DMS153 (cell line): ENCODE data around the gene DNA2.
A peak's percentile ranks its signal among the peaks of the same experiment; 100 is the strongest.
"Not testable (repeated sequence)": the region's sequence is repeated elsewhere in the genome, so short reads cannot be mapped to it uniquely, and the experiment has no call there.

Experiments used
- DNase-seq: peaks from one replicate; lab custom pipeline; 2025; lab: John Stamatoyannopoulos, UW

The DNA2 gene

GRCh38 chr10:68471586-68472408 is at the start of gene DNA2:
DNA2 (minus strand) TSS chr10:68471973; CDS start chr10:68471864, 109 bp downstream.
- DNase-seq, result peak; percentile 68

GRCh38 chr10:68518609-68519008 is 46.8 kb upstream of the DNA2 start:
- not testable (repeated sequence) for DNase-seq

- no peak for DNase-seq
Observed at GRCh38 chr10:68517188-68517587, 45.4 kb upstream of the DNA2 start.

- no peak for DNase-seq
Observed at GRCh38 chr10:68516766-68517165, 45.0 kb upstream of the DNA2 start.

GRCh38 chr10:68516216-68516615 is 44.4 kb upstream of the DNA2 start:
- DNase-seq, result not testable (repeated sequence)

- DNase-seq, result no peak
Observed at GRCh38 chr10:68508090-68508489, 36.3 kb upstream of the DNA2 start.

- DNase-seq, result no peak
Observed at GRCh38 chr10:68506411-68506810, 34.6 kb upstream of the DNA2 start.

- no peak for DNase-seq
Observed at GRCh38 chr10:68502846-68503245, 31.1 kb upstream of the DNA2 start.

- DNase-seq, result no peak
Observed at GRCh38 chr10:68501691-68502090, 29.9 kb upstream of the DNA2 start.

- DNase-seq, result no peak
Observed at GRCh38 chr10:68499544-68499943, 27.8 kb upstream of the DNA2 start.

- DNase-seq, result no peak
Observed at GRCh38 chr10:68496072-68496471, 24.3 kb upstream of the DNA2 start.

GRCh38 chr10:68492118-68492517 is 20.3 kb upstream of the DNA2 start:
- DNase-seq, result no peak

GRCh38 chr10:68489919-68490318 is 18.1 kb upstream of the DNA2 start:
- no peak for DNase-seq

GRCh38 chr10:68474021-68474420 is 2.2 kb upstream of the DNA2 start:
- DNase-seq, result no peak

- no peak for DNase-seq
Observed at GRCh38 chr10:68471063-68471585, 649 bp downstream of the DNA2 start.

GRCh38 chr10:68470300-68470699 is 1.5 kb downstream of the DNA2 start:
- no peak for DNase-seq

GRCh38 chr10:68469838-68470237 is 1.9 kb downstream of the DNA2 start:
- DNase-seq, result no peak

GRCh38 chr10:68464729-68465128 is 7.0 kb downstream of the DNA2 start:
- not testable (repeated sequence) for DNase-seq

GRCh38 chr10:68463365-68464093 is 8.2 kb downstream of the DNA2 start:
- DNase-seq, result no peak

GRCh38 chr10:68462536-68462935 is 9.2 kb downstream of the DNA2 start:
- DNase-seq, result no peak

- no peak for DNase-seq
Observed at GRCh38 chr10:68461032-68461431, 10.7 kb downstream of the DNA2 start.

- DNase-seq, result not testable (repeated sequence)
Observed at GRCh38 chr10:68449698-68450097, 22.1 kb downstream of the DNA2 start.

- no peak for DNase-seq
Observed at GRCh38 chr10:68446179-68446578, 25.6 kb downstream of the DNA2 start.
